VCaP (cell line): ENCODE measurements around the gene GAS2L1.
A peak's percentile ranks its signal among the peaks of the same experiment; 100 is the strongest.

ENCODE experiments used
- H3K27ac ChIP-seq: fragments of 450-650 bp; 2 replicates; pipeline ENCODE4 v1.5.1; 2017
- CTCF ChIP-seq: fragments of 450-650 bp; conservative IDR thresholded peaks from 2 replicates; pipeline ENCODE4 v1.5.1; 2017; ENCODE audit warnings: mild to moderate bottlenecking, moderate library complexity

Gene GAS2L1

GRCh38 chr22:29275819-29276565, 30.5 kb upstream of the GAS2L1 start:
- peak overlapping the region; percentile 60 for H3K27ac ChIP-seq
- TF ChIP-seq CTCF: no peak

DNA sequence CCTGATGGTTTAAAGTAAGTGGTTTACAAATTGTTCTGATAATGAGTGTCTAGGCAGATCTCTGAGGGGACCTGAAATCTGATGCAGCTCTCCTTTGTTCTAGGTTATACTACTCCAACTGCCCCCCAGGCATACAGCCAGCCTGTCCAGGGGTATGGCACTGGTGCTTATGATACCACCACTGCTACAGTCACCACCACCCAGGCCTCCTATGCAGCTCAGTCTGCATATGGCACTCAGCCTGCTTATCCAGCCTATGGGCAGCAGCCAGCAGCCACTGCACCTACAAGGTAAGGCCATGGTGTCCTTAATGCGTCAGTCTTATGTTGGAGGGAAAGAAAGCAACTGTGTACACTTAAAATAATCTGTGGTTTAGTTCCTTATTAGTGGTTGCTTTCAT, 28.5 kb upstream of the GAS2L1 start:
- peak overlapping the region; percentile 11; the same call in 1 of the 2 replicates for H3K27ac ChIP-seq
- TF ChIP-seq CTCF: no peak

DNA sequence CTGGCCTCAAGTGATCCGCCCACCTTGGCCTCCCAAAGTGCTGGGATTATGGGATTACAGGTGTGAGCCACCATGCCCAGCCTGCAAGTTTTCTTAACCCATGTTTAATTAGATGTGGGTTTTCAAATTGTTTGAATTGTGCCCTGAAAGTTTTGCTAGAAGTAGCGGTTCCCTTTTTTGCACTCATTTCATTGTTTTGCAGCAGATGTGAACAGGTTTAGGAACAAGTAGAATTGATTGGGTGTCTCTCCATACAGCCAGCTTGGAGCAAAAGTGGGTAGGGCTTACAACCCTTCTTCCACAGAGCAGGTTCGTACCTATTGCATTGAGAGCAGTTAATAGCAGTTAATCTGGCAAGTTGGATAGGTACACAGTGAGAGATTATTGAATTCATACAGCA, 22.3 kb upstream of the GAS2L1 start:
- H3K27ac ChIP-seq: no peak overlapping the region
- TF ChIP-seq CTCF: no peak

GRCh38 chr22:29288837-29289236, 17.6 kb upstream of the GAS2L1 start:
- no peak for TF ChIP-seq CTCF
- no peak overlapping the region; the same call in 1 of the 2 replicates for H3K27ac ChIP-seq

DNA sequence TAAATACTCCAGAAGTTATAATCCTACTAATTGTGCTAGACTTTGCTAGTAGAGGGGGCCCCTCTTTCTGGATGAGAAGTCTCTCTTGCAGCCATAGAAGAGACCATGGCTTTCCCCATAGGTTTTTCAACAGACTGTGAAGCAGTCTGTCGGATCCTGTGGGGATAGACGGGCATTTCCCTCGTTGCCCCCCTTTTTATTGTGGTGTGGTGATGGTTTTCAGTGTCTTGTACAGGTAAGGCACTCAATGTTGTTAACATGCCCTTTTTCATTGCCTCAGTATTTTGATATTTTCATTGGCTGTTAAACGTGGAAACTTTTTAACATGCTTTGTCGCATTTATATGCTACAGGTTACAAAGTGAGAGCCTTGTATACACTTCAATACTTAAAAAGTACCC, 16.4 kb upstream of the GAS2L1 start:
- TF ChIP-seq CTCF: no peak
- H3K27ac ChIP-seq: peak overlapping the region; percentile 12; the same call in 1 of the 2 replicates

GRCh38 chr22:29291215-29291614, 15.2 kb upstream of the GAS2L1 start:
- TF ChIP-seq CTCF: no peak

DNA sequence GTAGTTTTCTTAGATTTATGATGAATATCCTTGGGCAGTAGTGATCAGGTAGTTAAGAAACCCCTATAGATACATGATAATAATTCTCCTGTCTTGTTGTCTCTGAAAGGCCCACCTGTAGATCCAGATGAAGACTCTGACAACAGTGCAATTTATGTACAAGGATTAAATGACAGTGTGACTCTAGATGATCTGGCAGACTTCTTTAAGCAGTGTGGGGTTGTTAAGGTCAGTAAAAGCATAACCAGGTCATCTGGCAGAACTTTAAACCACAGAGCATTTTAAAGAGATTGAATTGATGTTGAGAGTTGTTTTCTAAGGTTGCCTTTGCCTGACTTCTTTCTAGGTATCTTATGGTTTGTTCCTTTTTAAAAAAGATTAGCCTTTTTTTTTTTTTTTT, 14.1 kb upstream of the GAS2L1 start:
- no peak overlapping the region for H3K27ac ChIP-seq
- no peak for TF ChIP-seq CTCF

More at GRCh38 chr22:29291215-29291614, 15.2 kb upstream of the GAS2L1 start:
- peak overlapping the region; percentile 12; the same call in 1 of the 2 replicates for H3K27ac ChIP-seq
